ENCODE results near the gene PDSS2.

GRCh38 chr6:107398001-107398400 is 61.4 kb downstream of the PDSS2 start:
- no peak for TF ChIP-seq CTCF (IDR thresholded peaks at IDR 0.05)
- no peak for TF ChIP-seq POLR2A (IDR thresholded peaks at IDR 0.05)

All from heart left ventricle (tissue), 13 donors.